ENCODE data around the gene TTC21A.

Gene TTC21A

GRCh38 chr3:39183211-39184080, 76.0 kb downstream of the TTC21A start:
- FAIRE-seq = no peak

- no peak for FAIRE-seq
Observed at GRCh38 chr3:39184081-39184967, 76.8 kb downstream of the TTC21A start.

- FAIRE-seq = no peak
Observed at GRCh38 chr3:39184968-39185285, 77.4 kb downstream of the TTC21A start.

GRCh38 chr3:39185326-39185958, 78.0 kb downstream of the TTC21A start:
- FAIRE-seq = no peak

- no peak for FAIRE-seq
Observed at GRCh38 chr3:39185959-39186691, 78.6 kb downstream of the TTC21A start.

- no peak for FAIRE-seq
Observed at GRCh38 chr3:39186692-39187151, 79.2 kb downstream of the TTC21A start.

GRCh38 chr3:39187372-39188155, 80.1 kb downstream of the TTC21A start:
- FAIRE-seq = no peak

Data from colon (tissue), 2 donors.